GM12873 (cell line): ENCODE data around the gene APH1A.
A peak's percentile ranks its signal among the peaks of the same experiment; 100 is the strongest.

Experiments
- CTCF ChIP-seq: IDR thresholded peaks from 2 replicates; pipeline ENCODE4 v1.5.1; 2012; ENCODE audit warnings: low read depth, mild to moderate bottlenecking, moderate library complexity, low read length, control low read depth; ENCODE audit not compliant: insufficient read depth; ENCODE audit errors: missing control alignments

APH1A gene

DNA sequence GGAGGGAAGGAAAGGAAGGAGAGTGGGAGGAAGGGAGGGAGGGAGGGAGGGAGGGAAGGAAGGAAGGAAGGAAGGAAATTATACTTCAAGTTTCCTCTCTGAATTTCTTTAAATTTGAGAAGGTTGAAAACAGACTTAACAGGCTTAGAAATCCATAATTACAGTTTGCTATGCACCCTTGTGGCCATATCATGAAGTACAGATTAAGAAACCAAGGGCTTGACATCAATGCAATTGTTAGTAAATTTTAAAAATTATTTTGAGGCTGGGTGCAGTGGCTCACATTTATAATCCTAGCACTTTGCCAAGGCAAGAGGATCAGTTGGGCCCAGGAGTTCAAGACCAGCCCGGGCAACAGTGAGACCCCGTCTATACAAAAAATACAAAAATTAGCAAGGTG, 47.3 kb downstream of the APH1A start:
- peak; percentile 53 for TF ChIP-seq CTCF
